COR-L47 (cell line): Measurements from ENCODE around the gene ATRN.

ENCODE experiments used
- DNase-seq: peaks from one replicate; lab custom pipeline; 2025; lab: John Stamatoyannopoulos, UW

The ATRN gene

GRCh38 chr20:3658019-3658715 lies 187.3 kb downstream of the ATRN start:
- no peak for DNase-seq

- DNase-seq: no peak
Measured at GRCh38 chr20:3658716-3659491, 188.1 kb downstream of the ATRN start.

- DNase-seq: no peak
Measured at GRCh38 chr20:3659492-3660261, 188.9 kb downstream of the ATRN start.

GRCh38 chr20:3660262-3661059 lies 189.6 kb downstream of the ATRN start:
- peak; percentile 20 for DNase-seq

GRCh38 chr20:3661060-3661813 lies 190.4 kb downstream of the ATRN start:
- DNase-seq: no peak

- no peak for DNase-seq
Measured at GRCh38 chr20:3661814-3662665, 191.2 kb downstream of the ATRN start.

GRCh38 chr20:3663031-3663701 lies 192.3 kb downstream of the ATRN start, which contains the start of gene GFRA4:
Gene GFRA4 (minus strand): TSS chr20:3663399. CDS start chr20:3663399, 0 bp downstream.
- DNase-seq: no peak

GRCh38 chr20:3663858-3664257 lies 193.0 kb downstream of the ATRN start:
- DNase-seq: no peak

- no peak for DNase-seq
Measured at GRCh38 chr20:3667434-3668037, 196.7 kb downstream of the ATRN start.

- DNase-seq: no peak
Measured at GRCh38 chr20:3669710-3670367, 199.0 kb downstream of the ATRN start.

- DNase-seq: no peak
Measured at GRCh38 chr20:3670511-3670910, 199.7 kb downstream of the ATRN start.

- no peak for DNase-seq
Measured at GRCh38 chr20:3670945-3671344, 200.1 kb downstream of the ATRN start.

- DNase-seq: no peak
Measured at GRCh38 chr20:3671986-3672546, 201.2 kb downstream of the ATRN start.

GRCh38 chr20:3672547-3673171 lies 201.8 kb downstream of the ATRN start:
- no peak for DNase-seq

GRCh38 chr20:3673221-3674070 lies 202.6 kb downstream of the ATRN start:
- DNase-seq: no peak

GRCh38 chr20:3674447-3674846 lies 203.6 kb downstream of the ATRN start:
- no peak for DNase-seq
